GM12892 (cell line): Measurements from ENCODE around the gene EPS8L3.
"Not testable (repeated sequence)": the region's sequence is repeated elsewhere in the genome, so short reads cannot be mapped to it uniquely, and the experiment has no call there.

ENCODE experiments used
- POLR2A ChIP-seq: IDR thresholded peaks from 2 replicates; pipeline ENCODE4 v1.6.1; 2011; ENCODE audit warnings: low read depth, low read length, control low read depth
- POLR2AphosphoS5 ChIP-seq: IDR thresholded peaks from 2 replicates; pipeline ENCODE4 v1.6.1; 2011; ENCODE audit warnings: low read depth, low read length, control low read depth
- TAF1 ChIP-seq: IDR thresholded peaks from 2 replicates; pipeline ENCODE4 v1.6.1; 2011; ENCODE audit warnings: low read depth, mild to moderate bottlenecking, control low read depth, low read length, borderline replicate concordance

DNA sequence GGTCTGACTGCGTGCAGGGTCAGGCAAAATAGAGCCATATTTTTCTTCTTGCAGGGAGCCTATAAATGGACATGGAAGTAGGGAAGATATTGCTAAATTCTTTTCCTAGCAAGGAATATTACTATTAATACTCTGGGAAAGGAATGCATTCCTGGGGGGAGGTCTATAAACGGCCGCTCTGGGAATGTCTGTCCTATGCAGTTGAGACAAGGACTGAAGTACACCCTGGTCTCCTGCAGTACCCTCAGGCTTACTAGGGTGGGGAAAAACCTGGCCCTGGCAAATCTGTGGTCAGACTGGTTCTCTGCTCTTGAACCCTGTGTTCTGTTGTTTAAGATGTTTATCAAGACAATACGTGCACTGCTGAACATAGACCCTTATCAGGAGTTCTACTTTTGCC lies 54.8 kb downstream of the EPS8L3 start:
- TF ChIP-seq POLR2A, POLR2AphosphoS5, TAF1: not testable (repeated sequence)
